Left ventricle myocardium inferior (tissue), 1 donor: ENCODE results near the gene SUCLG2. TPM values are rescaled to one million over a fixed set of nuclear protein-coding genes. Genes with fewer than 3 reads are reported as not detected.

Experiments used
- DNase-seq: peaks from one replicate; pipeline ENCODE4 v3.0.0-alpha.2; 2020
- H3K27ac ChIP-seq: fragments of 200-600 bp; replicated peaks from 2 replicates; pipeline ENCODE4 v1.8.0; 2021
- H3K27me3 ChIP-seq: fragments of 200-600 bp; 2 replicates; pipeline ENCODE4 v1.8.0; 2021; ENCODE audit warnings: low read depth
- H3K36me3 ChIP-seq: fragments of 200-600 bp; 2 replicates; pipeline ENCODE4 v1.8.0; 2021
- H3K4me1 ChIP-seq: fragments of 200-600 bp; 2 replicates; pipeline ENCODE4 v1.8.0; 2021
- H3K4me3 ChIP-seq: fragments of 200-600 bp; 2 replicates; pipeline ENCODE4 v1.8.0; 2021; ENCODE audit warnings: mild to moderate bottlenecking, moderate library complexity
- H3K9me3 ChIP-seq: fragments of 200-600 bp; replicated peaks from 2 replicates; pipeline ENCODE4 v1.8.0; 2021
- CTCF ChIP-seq: fragments of 200-600 bp; IDR thresholded peaks from 2 replicates; pipeline ENCODE4 v1.8.0; 2021; ENCODE audit warnings: antibody characterized with exemption, mild to moderate bottlenecking, borderline replicate concordance
- intact Hi-C: fragments of 100-400 bp; cut with micrococcal nuclease; formaldehyde crosslinking; loops from one replicate; pipeline ENCODE4 v1.11.0; 2022
- total RNA-seq: library from RNA; stranded (reverse); fragmentation: NEBNext Ultra II Directional; extraction: Animal tissue kit (Norgen Biotek cat#: 25700); gene quantifications from one replicate; pipeline ENCODE4 v1.2.1, GENCODE V29; 2021
- donor health status: DM: no; HTN: yes; CAD: no; lungs with severe emphysema.

Gene SUCLG2
- total RNA-seq, 1 donor from 2014 or later, result 100 TPM

GRCh38 chr3:67384016-67384415 lies 270.4 kb downstream of the SUCLG2 start:
- intact Hi-C loops, result loop anchor here (10.0 kb wide), 1 partner anchor 411 kb away; no protein-coding TSS in a partner anchor
- H3K4me3 ChIP-seq, result no peak overlapping the region
- DNase-seq, result no peak
- no peak overlapping the region for H3K27ac ChIP-seq
- no peak for TF ChIP-seq CTCF
- no peaks in the 10 kb centered on the region for H3K27me3 ChIP-seq
- no peaks in the 10 kb centered on the region for H3K9me3 ChIP-seq
- H3K4me1 ChIP-seq, result peaks cover 37% of the 10 kb centered on the region
- H3K36me3 ChIP-seq, result peaks cover 8% of the 10 kb centered on the region

- Histone ChIP-seq H3K4me3 (no peak overlapping the region), H3K4me1 (peaks cover 37% of the 10 kb centered on the region), H3K27ac (no peak overlapping the region), H3K36me3 (peaks cover 4% of the 10 kb centered on the region), H3K9me3 (no peaks in the 10 kb centered on the region), H3K27me3 (no peaks in the 10 kb centered on the region)
- no peak for TF ChIP-seq CTCF
- no peak for DNase-seq
- intact Hi-C loops, result loop anchor here (10.0 kb wide), 1 partner anchor 411 kb away; no protein-coding TSS in a partner anchor
These were observed 271.0 kb downstream of the SUCLG2 start for GRCh38 chr3:67383379-67383778.

- no peaks in the 10 kb centered on the region for H3K9me3 ChIP-seq
- DNase-seq, result no peak
These were observed 271.9 kb downstream of the SUCLG2 start for GRCh38 chr3:67382536-67382935.

GRCh38 chr3:67381667-67382272 lies 272.6 kb downstream of the SUCLG2 start:
- peaks cover 37% of the 10 kb centered on the region for H3K4me1 ChIP-seq
- TF ChIP-seq CTCF, result peak; percentile 76
- DNase-seq, result no peak
- H3K9me3 ChIP-seq, result no peaks in the 10 kb centered on the region
- H3K27ac ChIP-seq, result no peak overlapping the region
- no peaks in the 10 kb centered on the region for H3K36me3 ChIP-seq
- no peak overlapping the region for H3K4me3 ChIP-seq
- intact Hi-C loops, result loop anchor here (10.0 kb wide), 1 partner anchor 413 kb away; no protein-coding TSS in a partner anchor
- H3K27me3 ChIP-seq, result no peaks in the 10 kb centered on the region

More at GRCh38 chr3:67382536-67382935, 271.9 kb downstream of the SUCLG2 start:
- intact Hi-C loops, result loop anchor here (10.0 kb wide), 1 partner anchor 412 kb away; no protein-coding TSS in a partner anchor
- H3K27ac ChIP-seq, result no peak overlapping the region
- peaks cover 37% of the 10 kb centered on the region for H3K4me1 ChIP-seq
- no peaks in the 10 kb centered on the region for H3K27me3 ChIP-seq
- no peak overlapping the region for H3K4me3 ChIP-seq
- no peaks in the 10 kb centered on the region for H3K36me3 ChIP-seq
- no peak for TF ChIP-seq CTCF

- no peak overlapping the region for H3K4me3 ChIP-seq
- H3K4me1 ChIP-seq, result peaks cover 33% of the 10 kb centered on the region
- peaks cover 15% of the 10 kb centered on the region for H3K36me3 ChIP-seq
- intact Hi-C loops, result loop anchor here (10.0 kb wide), 1 partner anchor 415 kb away; no protein-coding TSS in a partner anchor
- H3K27me3 ChIP-seq, result no peaks in the 10 kb centered on the region
- DNase-seq, result no peak
- H3K9me3 ChIP-seq, result no peaks in the 10 kb centered on the region
- H3K27ac ChIP-seq, result no peak overlapping the region
- no peak for TF ChIP-seq CTCF
These were observed 274.3 kb downstream of the SUCLG2 start for GRCh38 chr3:67380118-67380517.
